WERI-Rb-1 (cell line): ENCODE results near the gene TMEM37.

Experiments
- DNase-seq: peaks from one replicate; pipeline ENCODE4 v3.0.0-alpha.2; 2020
- H3K27ac ChIP-seq: fragments of 250-450 bp; sonication (Bioruptor Pico); 2 replicates; pipeline ENCODE4 v1.5.1; 2020; ENCODE audit warnings: mild to moderate bottlenecking, moderate library complexity
- H3K27me3 ChIP-seq: fragments of 250-450 bp; sonication (Bioruptor Pico); 2 replicates; pipeline ENCODE4 v1.5.1; 2021; ENCODE audit warnings: mild to moderate bottlenecking, low read depth, moderate library complexity; ENCODE audit not compliant: insufficient read depth, severe bottlenecking
- H3K36me3 ChIP-seq: fragments of 250-450 bp; sonication (Bioruptor Pico); 2 replicates; pipeline ENCODE4 v1.5.1; 2020; ENCODE audit warnings: mild to moderate bottlenecking, moderate library complexity
- H3K4me3 ChIP-seq: 2 replicates; pipeline ENCODE4 v1.5.1; 2011; ENCODE audit warnings: low read depth, mild to moderate bottlenecking, control low read depth, low read length
- H3K9me3 ChIP-seq: fragments of 250-450 bp; sonication (Bioruptor Pico); 2 replicates; pipeline ENCODE4 v1.5.1; 2021; ENCODE audit warnings: mild to moderate bottlenecking, moderate library complexity; ENCODE audit not compliant: severe bottlenecking
- TF ChIP-seq, protein P1 (sequence below): IDR thresholded peaks from 2 replicates; pipeline ENCODE4 v1.5.1; 2011; ENCODE audit warnings: low read depth, mild to moderate bottlenecking, control low read depth, inconsistent platforms, low read length

The TMEM37 gene

DNA sequence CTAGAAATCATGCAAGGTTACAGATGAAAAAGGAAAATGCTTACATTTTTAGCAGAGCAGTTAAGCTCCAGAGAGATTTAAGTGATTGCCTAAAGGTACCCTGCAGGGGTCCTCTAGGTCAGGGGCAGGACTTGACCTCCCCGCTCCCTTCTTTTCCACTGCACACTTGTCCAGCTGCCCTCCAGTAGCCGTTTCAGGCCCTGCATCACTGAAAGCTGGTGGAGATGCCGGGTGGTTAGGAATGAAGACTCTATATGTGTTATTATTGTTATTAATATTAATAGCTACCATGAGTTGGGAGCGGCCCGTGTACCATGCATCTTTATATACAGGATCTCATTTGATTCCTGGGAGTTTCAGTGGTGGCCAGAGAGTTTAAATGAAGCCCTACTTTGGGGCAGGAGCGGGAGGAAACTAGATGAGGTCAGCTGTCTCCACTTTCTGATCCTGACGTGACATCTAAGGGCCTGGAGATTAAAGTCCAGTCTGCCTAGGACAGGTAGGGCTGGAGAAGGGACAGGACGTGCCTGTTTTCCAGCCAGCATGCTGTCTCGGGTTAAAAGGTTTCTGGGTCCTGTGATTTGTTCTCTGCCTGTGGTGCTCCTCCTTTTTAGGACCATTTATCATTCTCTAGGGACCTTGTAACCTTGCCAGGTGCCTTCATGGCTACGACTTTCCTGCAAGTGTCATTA lies 2.1 kb downstream of the TMEM37 start:
- H3K9me3 ChIP-seq = no peaks in the 10 kb centered on the region
- H3K4me3 ChIP-seq = no peak overlapping the region
- no peaks in the 10 kb centered on the region for H3K27me3 ChIP-seq
- no peak overlapping the region for H3K27ac ChIP-seq
- TF ChIP-seq, protein P1, sequence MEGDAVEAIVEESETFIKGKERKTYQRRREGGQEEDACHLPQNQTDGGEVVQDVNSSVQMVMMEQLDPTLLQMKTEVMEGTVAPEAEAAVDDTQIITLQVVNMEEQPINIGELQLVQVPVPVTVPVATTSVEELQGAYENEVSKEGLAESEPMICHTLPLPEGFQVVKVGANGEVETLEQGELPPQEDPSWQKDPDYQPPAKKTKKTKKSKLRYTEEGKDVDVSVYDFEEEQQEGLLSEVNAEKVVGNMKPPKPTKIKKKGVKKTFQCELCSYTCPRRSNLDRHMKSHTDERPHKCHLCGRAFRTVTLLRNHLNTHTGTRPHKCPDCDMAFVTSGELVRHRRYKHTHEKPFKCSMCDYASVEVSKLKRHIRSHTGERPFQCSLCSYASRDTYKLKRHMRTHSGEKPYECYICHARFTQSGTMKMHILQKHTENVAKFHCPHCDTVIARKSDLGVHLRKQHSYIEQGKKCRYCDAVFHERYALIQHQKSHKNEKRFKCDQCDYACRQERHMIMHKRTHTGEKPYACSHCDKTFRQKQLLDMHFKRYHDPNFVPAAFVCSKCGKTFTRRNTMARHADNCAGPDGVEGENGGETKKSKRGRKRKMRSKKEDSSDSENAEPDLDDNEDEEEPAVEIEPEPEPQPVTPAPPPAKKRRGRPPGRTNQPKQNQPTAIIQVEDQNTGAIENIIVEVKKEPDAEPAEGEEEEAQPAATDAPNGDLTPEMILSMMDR = no peak
- DNase-seq = no peak
- H3K36me3 ChIP-seq = no peaks in the 10 kb centered on the region

DNA sequence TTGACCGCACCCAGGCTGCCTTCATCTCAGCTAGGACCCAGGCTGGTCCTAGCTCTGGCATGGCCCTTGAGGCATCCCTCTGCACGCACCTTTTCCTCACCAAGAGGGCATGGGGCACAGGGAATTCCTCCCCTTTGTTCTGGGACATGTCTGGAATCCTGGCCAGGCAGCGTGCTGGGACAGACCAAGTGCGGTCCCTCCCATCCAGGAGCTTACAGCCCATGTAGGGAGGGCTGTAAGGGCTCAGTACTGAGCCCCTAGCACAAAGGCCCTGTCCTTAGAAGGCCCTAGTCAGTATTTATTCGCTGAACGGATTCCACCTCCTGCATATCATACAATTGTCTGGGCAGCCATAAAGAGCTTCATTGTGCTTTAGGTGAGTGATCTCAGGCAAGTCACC lies 3.0 kb downstream of the TMEM37 start:
- no peak for DNase-seq
- Histone ChIP-seq H3K27ac (no peak overlapping the region), H3K4me3 (no peak overlapping the region), H3K36me3 (no peaks in the 10 kb centered on the region), H3K27me3 (no peaks in the 10 kb centered on the region), H3K9me3 (no peaks in the 10 kb centered on the region)
- TF ChIP-seq, protein P1 = no peak

DNA sequence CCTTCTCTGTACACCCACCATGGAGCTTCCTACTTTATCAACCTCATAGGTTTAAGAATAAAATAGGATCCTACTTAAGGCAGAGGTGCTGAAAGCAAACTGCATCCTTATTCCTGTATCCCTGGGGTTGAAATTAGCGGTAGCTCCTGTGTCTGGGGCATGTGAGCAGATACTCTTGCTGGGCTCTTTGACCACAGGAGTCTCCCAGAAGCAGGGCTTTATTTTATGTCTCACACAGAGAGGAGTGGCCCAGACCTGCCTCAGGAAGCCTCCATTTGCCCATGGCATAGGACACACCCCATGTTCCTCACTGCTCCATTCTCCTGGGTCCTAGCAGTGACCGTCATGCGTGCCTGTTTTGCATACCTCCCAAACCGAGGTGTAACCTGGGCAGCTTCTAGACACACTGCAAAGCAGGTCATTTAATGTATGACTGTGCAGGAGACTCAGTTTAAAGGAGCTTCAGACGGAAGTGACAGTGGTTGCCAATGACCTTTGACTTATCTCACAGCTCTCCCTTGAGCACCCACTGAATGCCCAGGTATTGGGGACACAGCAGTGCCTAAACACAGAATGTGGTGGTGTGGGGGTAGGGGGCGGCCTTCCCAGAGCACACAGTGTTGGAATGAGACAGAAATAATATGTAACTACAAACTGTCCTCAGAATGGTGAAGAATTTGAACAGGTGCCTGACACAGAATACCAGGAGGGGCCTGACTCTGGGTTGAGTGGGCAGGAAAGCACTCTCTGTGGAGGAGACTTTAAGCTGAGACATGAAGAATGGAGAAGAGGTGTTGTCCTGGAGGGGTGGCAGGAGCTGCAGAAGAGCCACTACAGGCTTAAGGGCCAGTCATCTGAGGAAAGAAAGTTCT lies 3.7 kb downstream of the TMEM37 start:
- no peaks in the 10 kb centered on the region for H3K27me3 ChIP-seq
- no peaks in the 10 kb centered on the region for H3K36me3 ChIP-seq
- H3K4me3 ChIP-seq = no peak overlapping the region
- TF ChIP-seq, protein P1 = no peak
- no peaks in the 10 kb centered on the region for H3K9me3 ChIP-seq
- DNase-seq = no peak
- no peak overlapping the region for H3K27ac ChIP-seq

DNA sequence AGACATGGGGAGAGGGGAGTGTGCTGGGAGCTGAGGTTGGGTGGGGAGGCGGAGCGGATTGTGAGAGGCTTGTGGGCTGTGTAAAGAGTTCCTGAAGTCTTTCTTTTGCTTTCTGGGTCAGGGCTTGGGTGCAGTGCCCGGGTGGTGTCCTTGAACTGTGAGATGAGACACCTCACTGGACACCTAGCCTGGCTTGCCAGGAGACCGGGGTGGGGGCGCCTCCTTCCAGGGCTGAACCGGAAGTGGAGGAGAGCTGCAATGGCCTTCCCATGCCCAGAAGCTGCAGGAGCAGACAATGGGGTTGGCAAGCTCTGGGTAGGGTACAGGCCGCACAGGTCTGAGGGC lies 4.3 kb downstream of the TMEM37 start:
- H3K4me3 ChIP-seq = no peak overlapping the region
- DNase-seq = no peak
- no peak overlapping the region for H3K27ac ChIP-seq
- H3K36me3 ChIP-seq = no peaks in the 10 kb centered on the region
- H3K9me3 ChIP-seq = no peaks in the 10 kb centered on the region
- TF ChIP-seq, protein P1 = no peak
- H3K27me3 ChIP-seq = no peaks in the 10 kb centered on the region

DNA sequence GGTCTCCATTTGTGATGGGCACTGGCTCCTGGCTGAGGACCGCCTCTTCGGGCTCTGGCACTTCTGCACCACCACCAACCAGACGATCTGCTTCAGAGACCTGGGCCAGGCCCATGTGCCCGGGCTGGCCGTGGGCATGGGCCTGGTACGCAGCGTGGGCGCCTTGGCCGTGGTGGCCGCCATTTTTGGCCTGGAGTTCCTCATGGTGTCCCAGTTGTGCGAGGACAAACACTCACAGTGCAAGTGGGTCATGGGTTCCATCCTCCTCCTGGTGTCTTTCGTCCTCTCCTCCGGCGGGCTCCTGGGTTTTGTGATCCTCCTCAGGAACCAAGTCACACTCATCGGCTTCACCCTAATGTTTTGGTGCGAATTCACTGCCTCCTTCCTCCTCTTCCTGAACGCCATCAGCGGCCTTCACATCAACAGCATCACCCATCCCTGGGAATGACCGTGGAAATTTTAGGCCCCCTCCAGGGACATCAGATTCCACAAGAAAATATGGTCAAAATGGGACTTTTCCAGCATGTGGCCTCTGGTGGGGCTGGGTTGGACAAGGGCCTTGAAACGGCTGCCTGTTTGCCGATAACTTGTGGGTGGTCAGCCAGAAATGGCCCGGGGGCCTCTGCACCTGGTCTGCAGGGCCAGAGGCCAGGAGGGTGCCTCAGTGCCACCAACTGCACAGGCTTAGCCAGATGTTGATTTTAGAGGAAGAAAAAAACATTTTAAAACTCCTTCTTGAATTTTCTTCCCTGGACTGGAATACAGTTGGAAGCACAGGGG lies 5.5 kb downstream of the TMEM37 start:
- no peak for DNase-seq
- no peaks in the 10 kb centered on the region for H3K27me3 ChIP-seq
- H3K36me3 ChIP-seq = no peaks in the 10 kb centered on the region
- H3K4me3 ChIP-seq = no peak overlapping the region
- no peaks in the 10 kb centered on the region for H3K9me3 ChIP-seq
- TF ChIP-seq, protein P1 = no peak
- H3K27ac ChIP-seq = no peak overlapping the region
